ENCODE data around the gene GLYAT. TPM values are rescaled to one million over a fixed set of nuclear protein-coding genes. Genes with fewer than 3 reads are reported as not detected.

The GLYAT gene
- total RNA-seq = 69.0 TPM

DNA sequence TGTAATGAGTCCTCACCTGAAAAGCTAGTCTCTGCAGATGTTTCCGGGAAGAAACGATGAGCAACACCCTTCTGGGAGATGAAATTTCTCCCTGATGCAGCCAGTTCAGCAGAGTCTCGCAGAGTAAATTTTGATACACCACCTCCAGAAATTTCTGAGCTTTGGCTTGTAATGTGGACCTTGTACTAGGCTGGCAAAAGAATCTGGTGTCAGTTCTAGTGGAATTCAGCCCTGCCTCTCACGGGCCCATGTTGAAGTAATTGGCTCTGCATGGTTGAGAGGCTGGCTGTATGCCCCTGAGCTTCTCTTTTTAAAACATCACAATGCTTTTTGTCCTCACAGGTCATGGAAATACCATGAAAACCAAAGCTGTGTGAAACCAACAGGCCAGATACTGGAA is at the start of gene GLYAT:
Gene GLYAT (minus strand): TSS at position 125 of the 400 bp plus-strand sequence. CDS start 7,447 bp downstream, outside the sequence.

Other genes starting within 250 kb of the GLYAT start
- 0.23 TPM for gene OR5B21, start 223.8 kb downstream of the GLYAT start, total RNA-seq
- gene LPXN, start 156.1 kb downstream of the GLYAT start, total RNA-seq = 8.5 TPM
- gene ZFP91, start 152.9 kb downstream of the GLYAT start, total RNA-seq = 38.0 TPM
- 0.99 TPM for gene CNTF, start 109.3 kb downstream of the GLYAT start, total RNA-seq
- 0.82 TPM for gene GLYATL2, start 112.8 kb upstream of the GLYAT start, total RNA-seq
- 115 TPM for gene GLYATL1, start 207.5 kb upstream of the GLYAT start, total RNA-seq

Measured in metanephros (tissue), 1 donor.